Astrocyte (in vitro differentiated cells and primary cell): ENCODE data around the gene LMF1.

ENCODE experiments used
- CTCF ChIP-seq: IDR thresholded peaks from 2 replicates; pipeline ENCODE4 v1.5.1; 2011; ENCODE audit warnings: low read depth, mild to moderate bottlenecking, inconsistent platforms, low read length, moderate library complexity; ENCODE audit not compliant: insufficient read depth
- EZH2 ChIP-seq: IDR thresholded peaks from 2 replicates; pipeline ENCODE4 v1.6.1; 2012; ENCODE audit warnings: mild to moderate bottlenecking, low read length, inconsistent platforms; ENCODE audit not compliant: insufficient read depth

- TF ChIP-seq CTCF (no peak), EZH2 (no peak)
These were observed 51.8 kb downstream of the LMF1 start for GRCh38 chr16:918741-919657.
